Stimulated activated naive CD8-positive, alpha-beta T cell treated with anti-CD3 and anti-CD28 coated beads, Interleukin-15, Interleukin-2, amounts not matched to agents 100 U/mL and 50 U/mL, for 24 hours (primary cell): Measurements from ENCODE around the gene MUC12.

Experiments
- ATAC-seq: fragments of 150-1000 bp; cut with Tn5 transposase; one replicate; pipeline ENCODE4 v1.10.0; 2021
- DNase-seq: peaks from one replicate; pipeline ENCODE4 v3.0.0; 2021

MUC12 gene

DNA sequence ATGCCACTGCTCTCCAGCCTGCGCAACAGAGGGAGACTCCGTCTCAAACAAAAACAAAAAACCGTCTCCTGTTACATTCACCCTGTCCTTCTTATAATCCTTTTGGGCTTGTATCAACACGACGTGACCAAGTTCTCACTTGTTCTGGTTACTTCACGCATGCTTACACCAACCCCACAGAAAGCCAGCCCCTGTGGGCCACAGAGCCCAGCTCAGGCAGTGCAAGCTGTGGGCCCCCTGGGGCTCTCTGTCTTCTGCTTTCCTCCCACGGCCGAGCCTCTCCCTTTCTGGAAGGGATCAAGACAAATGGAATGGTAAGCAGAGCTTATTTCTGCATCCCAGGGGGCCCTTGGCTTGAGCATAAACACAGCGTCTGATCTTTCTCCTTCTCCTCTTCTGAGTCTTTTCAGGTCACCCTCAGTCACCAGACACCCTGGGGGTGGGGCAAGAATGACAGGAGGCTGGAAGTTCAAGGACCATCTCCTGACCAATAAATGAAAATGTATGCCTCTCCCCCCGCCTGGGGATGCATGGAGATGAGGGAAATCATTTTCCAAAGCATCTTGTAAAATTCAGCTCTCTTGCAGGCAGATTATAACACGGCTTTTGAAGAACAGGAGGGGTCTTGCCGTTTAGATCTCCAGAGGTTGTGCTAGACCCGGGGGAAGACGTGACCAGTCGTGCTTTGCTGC, 96.9 kb downstream of the MUC12 start:
- DNase-seq = no peak
- no peak for ATAC-seq

DNA sequence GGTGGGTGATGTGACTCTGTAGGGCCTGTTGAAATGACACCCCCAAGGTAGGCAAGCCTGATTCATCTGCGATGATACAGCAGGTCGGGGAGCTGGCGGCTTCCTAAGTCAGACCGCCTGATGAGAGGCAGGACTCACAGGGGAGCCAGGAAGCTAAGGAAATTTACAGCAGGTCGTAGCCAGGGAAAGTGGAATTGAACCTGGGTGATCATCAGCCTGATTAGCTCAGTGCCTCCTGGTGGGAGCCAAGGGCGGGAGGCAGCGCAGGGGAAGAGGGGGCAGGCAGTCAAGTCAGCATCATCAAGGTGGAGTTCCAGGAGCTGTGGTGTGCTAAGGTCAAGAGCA, 97.4 kb downstream of the MUC12 start:
- DNase-seq (no peak), ATAC-seq (no peak)

DNA sequence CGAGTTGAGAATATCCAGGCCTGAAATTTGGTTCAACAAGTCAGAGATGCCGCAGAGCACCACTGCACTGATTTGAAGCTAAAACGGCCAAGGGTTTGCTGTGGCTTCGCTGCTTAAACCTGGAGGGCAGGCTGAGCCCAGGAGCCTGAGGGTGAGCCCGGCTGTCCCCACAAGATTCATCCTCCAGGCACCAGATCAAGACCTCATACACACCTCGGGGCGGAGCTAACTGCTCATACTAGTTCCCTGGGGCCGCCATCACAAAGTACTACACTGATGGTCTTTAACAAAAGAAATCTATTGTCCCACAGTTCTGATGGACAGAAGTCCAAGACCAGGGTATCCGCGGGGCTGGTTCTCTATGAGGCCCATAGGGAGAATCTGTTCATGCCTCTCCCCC, 99.0 kb downstream of the MUC12 start:
- ATAC-seq = no peak

More for the DNA sequence above, 99.0 kb downstream of the MUC12 start:
- no peak for DNase-seq
